GM19043 (cell line): ENCODE data around the gene OR8A1.

Source experiments
- ATAC-seq: cut with Tn5 transposase; IDR thresholded peaks from one replicate; pipeline ENCODE4 v1.9.1; 2021; ENCODE audit warnings: low read depth; ENCODE audit not compliant: unreplicated experiment

Gene OR8A1

DNA sequence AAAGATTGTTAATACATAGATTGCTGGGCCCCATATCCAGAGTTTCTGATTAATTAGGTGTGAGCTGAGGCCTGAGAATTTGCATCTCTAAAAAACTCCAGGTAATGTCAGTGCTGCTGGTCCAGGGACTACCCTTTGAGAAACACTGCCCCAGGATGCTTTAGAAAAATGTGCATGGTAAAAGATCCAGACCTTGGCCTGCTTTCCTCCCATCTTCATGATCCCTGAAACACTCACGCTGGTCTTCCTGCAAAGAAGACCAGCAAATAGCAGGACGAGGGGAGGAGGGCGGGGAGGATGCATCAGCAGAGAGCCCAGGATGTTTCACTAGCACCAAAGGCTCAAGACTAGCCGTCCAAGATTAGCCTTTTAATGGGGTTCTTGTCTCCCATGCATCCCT lies at the start of gene OR8A1:
TSS of gene OR8A1 (plus strand) at position 301 of the 400 bp plus-strand sequence. CDS start 123 bp downstream, outside the sequence.
- no peak for ATAC-seq

DNA sequence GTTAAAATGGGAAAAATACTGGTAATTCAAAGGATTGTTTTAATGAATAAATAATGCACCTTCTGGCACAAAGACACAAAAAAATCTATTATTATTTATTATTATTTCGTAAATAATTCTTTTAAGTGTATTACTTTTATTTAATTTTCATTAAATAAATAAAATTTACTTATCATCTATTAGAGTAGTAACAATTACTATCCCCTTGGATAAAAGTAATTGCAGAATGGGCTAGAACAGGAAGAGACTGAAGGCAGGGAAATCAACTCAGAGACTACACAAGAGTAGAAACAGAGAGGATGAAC lies 49.3 kb upstream of the OR8A1 start:
- ATAC-seq, result no peak

DNA sequence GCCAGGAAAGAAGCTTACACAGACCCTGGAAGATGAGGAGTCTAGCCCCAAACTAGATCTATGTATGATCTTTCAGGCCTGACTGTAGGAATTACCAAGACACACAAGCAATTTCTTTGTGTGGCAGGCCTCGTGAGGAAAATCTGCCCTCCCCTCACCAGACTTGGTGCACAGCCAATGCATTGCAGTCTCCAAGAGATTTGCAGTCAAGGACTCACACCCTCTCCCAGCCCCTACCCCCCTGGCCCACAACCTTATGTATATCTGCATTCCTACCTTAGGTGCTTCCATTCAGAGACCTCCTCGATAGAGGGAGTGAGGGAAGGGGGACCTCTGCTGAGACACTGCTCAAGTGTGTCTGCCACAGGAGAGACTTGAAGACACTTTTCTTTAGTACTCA lies 36.2 kb upstream of the OR8A1 start:
- ATAC-seq, result no peak

DNA sequence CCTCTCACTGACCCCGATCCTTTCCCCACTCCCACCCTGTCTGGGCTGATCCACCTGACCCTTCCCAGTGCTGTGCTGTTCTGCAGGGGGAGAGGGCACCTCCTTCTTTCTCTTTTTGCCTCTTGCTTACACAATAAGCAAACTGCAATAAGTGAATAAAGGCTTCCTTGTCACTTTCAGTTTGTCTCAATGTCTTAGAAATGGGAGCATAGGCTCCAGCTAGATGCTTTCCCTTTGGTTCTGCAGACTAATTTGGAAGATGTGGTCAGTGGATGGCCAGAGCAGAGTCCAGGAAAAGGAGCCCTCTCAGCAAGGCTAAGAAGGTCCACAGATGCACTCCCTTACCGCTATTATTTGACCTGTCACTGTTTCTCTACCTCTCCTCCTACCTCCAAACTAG lies 35.7 kb upstream of the OR8A1 start:
- ATAC-seq, result no peak

DNA sequence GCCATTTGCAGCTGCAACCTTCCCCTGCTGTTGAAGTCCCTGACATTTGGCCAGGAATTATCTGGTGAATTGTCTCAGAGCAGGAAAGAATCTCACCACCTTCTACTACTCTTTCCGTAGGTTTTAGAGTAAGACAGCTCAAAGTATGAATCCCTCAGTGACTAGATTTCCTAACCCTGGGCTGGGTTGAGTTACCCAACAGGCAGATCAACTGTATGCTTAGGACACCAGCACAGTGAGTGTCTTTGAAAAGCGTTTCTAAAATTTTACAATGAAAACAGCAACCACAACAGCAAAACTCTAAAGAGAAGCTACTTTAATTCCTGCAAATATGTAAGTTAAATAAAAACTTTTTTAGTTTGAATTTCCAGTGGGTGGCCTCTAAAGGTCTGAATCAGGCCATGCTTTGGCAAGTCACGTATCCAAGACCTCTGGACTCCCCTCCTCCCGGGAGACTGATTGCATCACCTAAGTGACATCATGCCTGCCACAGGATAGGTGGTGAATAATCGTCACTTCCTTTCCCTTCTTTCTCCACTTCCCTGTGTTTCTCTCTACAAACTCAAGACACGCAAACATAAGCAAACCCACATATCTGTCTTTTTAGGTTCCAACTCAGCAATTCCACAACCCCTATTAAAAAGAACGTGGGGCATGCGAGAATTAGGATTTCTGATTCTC lies 34.1 kb upstream of the OR8A1 start:
- ATAC-seq, result no peak

DNA sequence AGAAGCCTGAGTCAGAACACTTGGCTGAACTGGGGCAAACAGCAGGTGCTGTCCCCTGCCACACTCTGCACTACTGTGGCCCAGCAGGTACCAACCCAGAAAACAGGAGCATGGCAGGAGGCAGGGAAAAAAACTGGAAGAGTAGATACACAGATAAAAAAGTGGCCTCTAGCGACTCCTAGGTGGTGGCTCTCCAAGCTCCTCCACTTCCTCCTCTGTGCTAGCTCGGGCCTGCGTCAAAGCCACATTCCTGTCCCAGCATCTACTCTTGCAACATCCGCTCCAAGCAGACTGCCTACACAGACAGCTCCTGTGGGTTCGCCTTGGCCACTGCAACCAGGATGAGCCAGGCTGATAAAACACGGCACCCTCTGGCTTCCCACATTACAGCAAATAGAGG lies 33.3 kb upstream of the OR8A1 start:
- no peak for ATAC-seq

DNA sequence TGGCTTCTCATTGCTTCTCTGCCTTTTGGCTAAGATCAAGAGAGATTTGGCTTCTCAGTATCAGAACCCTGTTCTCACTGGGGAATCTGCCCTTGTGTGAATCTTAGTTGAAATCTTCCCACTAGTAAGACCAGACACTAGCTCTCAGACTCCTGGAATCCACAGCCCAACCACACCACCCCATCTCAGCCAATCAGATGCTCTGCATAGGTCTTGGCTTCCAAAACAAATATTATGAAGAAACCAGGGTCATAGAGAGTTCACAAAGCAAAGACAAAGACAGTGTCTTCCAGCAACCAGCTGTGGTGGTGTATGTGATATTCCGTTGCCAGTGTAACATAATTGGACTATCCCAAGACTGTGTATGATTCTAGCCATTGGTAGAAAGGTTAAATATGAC lies 31.8 kb upstream of the OR8A1 start:
- no peak for ATAC-seq

DNA sequence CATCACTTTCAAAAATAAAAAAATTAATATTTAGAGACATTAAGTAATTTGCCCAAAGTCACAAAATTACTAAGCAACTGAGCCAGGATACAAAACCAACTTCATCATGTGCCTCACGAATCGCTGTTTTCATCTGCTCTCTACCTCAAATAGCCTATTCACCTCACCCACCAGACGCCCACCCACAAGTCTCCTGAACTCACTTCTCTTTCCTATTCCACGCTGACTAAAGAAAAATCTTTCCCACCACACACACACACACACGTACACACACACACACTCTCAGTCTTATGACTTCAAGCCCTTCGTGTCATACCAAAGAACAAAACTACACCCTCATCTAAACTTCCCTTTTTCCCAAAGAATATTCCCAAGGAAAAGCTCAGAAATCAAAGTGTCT lies 28.6 kb upstream of the OR8A1 start:
- ATAC-seq, result no peak

DNA sequence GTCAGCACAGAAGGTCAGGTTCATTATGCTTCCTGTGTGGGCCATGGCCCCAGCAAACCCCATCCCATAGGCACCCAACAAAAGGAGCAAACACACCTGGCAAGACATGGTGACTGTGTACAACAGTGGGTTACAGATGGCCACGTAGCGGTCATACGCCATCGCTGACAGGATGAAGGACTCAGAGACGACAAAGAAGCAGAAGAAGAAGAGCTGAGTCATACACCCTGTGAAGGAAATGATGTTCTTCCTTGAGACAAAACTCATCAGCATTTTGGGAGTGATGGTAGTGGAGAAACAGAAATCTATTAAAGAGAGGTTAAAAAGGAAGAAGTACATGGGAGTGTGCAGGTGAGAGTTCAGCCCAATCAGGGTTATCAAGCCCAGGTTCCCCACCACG lies 26.7 kb upstream of the OR8A1 start:
- no peak for ATAC-seq

DNA sequence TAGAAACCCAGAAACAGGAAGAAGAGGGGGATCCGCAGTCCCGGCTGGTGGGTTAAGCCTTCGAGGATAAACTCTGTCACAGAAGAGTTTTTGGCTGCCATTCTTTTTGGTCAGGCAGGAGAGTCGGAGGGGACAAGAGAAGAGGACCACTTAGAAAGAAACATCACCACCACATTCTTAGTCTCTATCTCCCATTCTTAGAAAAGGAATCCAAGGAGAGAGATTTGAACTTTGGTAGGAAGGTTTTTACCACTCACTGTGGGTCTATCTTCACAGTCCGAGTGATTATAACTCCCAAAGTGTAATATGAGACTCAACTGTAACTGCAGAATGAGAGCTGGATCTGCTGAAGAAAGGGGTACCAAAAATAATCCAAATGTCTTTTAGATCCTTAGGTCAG lies 26.2 kb upstream of the OR8A1 start, which contains the start of gene OR8B12:
TSS of gene OR8B12 (minus strand) at position 101 of the 400 bp plus-strand sequence. CDS start at position 101, 0 bp downstream.
- ATAC-seq, result no peak

DNA sequence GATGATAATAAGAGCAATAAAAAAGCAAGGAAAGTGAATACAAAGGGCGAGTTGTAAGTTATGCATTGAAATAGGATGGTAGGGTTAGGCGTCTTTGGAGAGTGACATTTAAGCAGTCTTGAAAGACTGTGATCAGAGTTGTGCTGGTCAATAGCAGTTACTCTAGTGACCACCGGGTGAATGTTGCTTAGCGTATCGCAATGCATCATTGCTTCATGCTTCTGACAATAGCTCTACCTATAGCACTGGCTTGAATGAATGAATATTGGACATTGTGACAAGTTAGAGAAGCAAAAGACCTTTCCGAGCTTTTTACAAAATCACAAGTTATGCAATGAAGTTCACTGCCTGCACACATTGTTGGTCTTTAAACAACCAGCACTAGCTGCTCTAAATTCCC lies 18.6 kb upstream of the OR8A1 start:
- no peak for ATAC-seq

DNA sequence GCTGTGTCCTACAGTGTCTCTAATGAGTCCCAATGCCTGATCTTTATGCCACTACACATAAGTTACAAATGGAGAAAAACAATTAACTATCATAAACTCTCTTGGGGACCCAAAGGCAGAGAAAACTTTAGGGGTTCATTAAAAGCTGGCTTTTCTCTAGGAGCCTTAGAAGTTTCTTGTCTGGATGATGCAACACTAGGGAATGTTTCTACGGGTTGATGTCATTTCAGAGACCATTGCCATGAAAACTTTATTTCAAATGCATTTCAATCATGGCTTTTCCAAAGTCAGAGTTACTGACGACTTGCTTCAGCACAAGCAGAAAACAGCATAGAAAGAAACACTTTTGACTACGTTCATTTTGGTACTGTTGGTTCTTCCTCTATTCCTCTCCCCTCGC lies 17.8 kb upstream of the OR8A1 start:
- no peak for ATAC-seq

DNA sequence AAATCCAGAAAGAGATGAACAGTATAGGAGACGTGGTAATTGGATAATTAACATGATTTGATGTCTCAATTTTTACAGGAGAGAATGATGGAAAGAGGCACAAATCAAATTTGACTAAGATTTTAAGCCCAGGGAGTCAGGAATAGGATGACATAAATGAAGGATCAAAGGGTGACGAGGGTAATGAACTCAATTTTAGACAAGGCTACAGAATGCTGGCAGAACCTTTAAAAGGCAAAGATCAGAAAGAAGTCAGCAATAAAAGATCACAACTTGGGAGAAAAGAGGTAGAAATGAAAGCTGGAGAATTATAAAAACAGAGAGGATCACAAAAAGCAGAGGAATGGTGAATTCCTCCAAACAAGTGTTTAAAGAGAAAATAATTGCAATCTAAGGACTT lies 13.0 kb upstream of the OR8A1 start:
- ATAC-seq, result no peak

DNA sequence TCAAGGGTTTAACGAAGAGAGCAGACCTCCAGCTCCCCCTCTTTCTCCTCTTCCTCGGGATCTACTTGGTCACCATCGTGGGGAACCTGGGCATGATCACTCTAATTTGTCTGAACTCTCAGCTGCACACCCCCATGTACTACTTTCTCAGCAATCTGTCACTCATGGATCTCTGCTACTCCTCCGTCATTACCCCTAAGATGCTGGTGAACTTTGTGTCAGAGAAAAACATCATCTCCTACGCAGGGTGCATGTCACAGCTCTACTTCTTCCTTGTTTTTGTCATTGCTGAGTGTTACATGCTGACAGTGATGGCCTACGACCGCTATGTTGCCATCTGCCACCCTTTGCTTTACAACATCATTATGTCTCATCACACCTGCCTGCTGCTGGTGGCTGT lies 363 bp downstream of the OR8A1 start:
- ATAC-seq, result no peak

DNA sequence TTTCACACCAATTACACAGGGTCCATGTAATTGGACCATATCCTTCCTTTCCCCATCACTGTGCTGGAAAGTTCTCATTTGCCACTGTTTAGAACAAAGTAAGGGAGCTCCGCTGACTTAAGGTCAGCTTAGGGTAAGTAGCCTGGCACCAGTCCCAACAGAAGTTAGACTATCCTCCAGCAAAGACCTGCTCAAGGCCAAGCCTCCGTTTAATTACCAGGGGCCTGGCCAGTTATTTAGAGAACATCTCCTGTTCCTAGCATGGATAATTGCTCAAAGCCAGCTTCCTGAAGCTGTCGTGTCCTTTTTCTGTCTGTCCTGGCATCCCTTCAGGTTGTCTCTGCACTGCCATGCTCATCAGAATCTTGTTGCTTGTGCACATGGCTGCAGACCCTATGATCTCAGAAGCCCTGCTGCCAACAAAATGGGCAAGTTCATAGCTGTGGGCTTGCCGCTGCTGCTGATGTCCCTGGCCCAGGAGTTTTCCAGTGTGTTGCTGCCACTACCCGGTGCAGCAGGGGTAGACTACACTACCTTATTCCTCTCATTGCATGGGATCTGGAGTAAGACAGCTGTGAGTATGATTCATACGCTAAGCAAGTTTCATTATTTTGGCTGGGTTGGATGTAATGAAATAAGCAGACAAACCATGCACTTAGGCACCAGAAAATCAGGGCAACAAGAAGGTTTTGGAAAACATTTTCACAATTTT lies 8.1 kb downstream of the OR8A1 start:
- ATAC-seq, result no peak

DNA sequence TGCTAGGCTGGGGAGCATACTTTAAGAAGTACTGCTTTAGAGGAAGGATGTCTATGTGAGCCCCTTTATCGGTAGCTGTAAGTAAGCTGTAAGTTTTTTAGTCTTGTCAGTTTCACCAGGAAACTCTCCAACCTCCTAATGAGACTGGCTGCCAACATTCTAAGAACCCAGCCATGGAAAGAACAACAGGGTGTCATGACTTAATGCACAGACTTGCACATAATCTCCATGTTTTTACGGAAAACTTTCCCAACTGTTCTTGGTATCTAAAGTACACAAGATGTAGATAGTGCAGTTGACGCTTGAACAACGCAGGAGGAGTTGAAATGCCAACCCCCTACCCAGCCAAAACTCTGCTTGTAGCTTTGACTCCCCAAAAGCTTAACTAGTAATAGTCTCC lies 9.0 kb downstream of the OR8A1 start:
- no peak for ATAC-seq

DNA sequence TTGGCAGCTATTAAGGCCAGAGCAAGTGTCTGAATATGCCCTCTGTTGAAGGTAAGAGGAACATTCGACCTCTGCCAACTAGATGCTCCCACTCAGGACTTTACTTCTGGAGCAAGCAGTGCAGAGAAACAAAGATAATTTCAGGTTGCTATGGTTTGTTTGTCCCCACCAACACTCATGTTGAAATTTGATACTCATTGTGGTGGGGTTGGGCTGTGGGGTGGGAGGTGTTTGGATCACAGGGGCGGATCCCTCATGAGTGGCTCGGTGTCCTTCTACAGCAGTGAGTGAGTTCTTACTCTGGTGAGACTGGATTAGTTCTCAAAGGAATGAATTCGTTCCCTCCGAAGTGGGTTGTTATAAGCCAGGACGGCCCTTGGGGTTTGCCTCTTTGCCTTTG lies 12.0 kb downstream of the OR8A1 start:
- ATAC-seq, result no peak

DNA sequence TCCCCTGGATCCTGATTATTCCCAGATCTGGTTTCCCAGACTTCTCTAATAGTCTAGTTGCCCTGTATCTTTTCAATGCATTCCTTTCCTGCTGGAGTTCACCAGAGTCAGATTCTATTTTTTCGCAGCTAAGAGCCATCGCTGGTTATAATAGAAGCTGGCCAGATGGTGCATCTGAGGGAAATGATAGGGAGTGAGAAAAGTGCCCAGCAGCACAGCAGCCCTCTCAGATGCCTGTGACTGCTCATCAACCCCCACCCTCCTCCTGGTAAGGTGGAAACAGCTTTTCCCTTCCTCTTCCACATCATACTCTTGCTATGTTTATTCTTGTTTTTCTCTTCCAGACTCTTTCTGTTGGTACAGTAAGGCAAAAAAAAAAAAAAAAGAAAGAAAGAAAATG lies 12.8 kb downstream of the OR8A1 start:
- ATAC-seq, result no peak

DNA sequence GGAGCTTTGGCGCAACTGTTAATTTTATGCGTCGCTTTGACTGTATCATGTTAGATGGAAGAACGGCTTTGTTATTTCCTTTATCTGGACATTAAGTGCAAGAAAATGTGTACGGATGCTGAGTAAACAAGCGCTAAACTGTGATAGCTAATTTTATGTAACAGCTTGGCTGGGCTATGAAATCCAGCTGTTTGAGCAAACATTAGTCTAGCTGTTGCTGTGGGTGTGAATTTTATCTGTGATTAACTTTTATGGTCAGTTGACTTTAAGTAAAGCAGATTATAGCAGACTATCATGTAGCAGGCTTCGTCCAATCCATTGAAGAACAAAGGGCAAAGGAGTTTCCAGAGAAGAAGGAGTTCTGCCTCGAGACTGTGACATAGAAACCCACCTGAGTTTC lies 14.0 kb downstream of the OR8A1 start:
- ATAC-seq, result no peak

DNA sequence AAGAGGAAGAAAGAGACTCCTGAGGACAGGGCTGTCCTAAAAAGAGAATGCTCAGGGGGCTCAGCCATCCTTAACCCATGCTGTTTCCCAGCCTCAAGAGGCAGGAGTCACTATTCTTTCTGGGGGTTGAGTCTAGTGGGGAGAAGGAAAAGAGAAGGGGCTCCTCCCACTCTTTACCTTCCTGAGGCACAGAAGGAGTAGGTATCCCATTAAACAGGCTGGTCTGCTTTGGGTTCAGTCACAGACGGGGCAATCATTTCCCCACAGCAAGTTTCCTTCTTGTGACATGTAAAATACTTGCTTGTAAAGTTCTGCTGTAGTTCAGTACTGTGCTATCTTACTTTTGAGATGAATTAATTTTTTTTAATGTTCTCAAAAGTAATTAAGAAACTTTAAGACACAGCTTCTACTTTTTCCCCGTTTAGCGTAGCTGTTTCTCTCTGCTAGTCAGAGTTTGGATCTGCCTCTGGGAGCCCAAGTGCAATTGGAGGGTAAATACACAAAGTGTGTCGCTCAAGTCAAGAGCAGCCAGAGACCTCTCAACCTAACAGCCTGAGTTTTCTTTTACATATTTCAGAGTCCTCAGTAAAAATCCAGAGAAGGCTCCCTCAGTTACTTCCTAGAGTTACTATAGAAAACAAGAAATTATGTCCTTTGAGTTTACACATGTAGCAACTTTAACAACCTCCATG lies 15.0 kb downstream of the OR8A1 start:
- no peak for ATAC-seq

DNA sequence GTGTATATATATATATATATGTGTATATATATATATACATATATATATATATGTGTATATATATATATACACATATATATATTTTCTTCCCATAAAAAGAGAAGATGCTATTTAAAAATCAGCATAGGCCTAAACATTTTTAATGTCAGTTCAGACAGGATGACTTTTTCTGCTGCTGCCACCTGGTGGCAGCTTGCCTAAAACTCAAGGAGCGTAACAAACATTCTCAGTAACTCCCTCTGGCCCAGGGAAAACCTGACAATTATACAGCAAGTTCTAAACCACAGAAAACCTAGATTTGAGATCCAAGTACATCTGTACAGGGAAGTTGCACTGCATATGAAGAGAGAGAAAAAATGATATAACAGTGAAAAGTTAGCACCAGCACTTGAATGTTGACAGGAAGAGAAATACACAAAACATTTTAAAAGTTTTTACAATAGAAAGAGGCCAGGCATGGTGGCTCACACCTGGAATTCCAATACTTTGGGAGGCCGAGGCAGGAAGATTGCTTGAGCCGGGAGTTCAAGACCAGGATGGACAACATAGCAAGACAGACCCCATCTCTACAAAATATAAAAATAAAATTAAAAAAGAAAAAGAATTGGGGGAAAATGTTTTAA lies 16.6 kb downstream of the OR8A1 start:
- ATAC-seq, result no peak
